ENCODE data around the gene CDT1.

DNA sequence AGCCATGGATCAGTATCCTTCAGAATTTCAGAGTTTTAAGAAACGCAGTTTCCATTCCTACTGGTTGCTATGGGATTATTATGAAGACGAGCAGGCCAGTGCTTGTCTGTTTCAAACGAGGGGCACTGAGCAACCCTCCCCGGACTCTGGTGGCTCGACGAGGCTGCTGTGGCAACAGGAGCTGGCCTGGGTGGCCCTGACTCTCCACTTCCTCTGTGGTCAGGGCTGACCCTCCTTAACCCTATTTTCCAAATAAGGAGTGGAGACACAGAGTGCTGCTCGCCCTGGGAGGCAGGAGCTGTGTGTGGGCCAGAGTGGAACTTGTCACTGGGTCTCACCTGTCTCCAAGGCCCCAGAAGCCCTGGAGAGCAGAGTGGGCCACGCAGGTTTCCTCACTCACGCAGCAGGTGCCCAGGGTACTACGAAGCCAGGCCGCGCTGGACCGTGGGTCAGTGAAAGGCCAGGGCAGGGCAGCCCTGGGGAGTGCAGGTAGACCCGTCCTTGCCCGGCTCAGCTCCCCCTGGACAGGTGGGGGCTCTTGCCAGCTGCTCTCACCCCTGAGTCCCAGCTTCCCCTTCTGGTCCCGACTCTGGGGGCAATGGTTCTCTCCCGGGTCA lies 49.8 kb downstream of the CDT1 start:
- no peak for TF ChIP-seq POLR2A (IDR thresholded peaks at IDR 0.05; ENCODE audit: extremely low read depth, insufficient read length)
- TF ChIP-seq CTCF (IDR thresholded peaks at IDR 0.05; ENCODE audit: low read depth, low read length) = no peak
